SK-N-SH (cell line): ENCODE results near the gene EFS. TPM values are rescaled to one million over a fixed set of nuclear protein-coding genes. Genes with fewer than 3 reads are reported as not detected.

Experiments used
- CTCF ChIA-PET: fragments of 300-600, 350-600 bp; formaldehyde crosslinking; extraction: SDS; loops from one replicate; lab custom pipeline; 2021; lab: Yijun Ruan, JAX
- POLR2A ChIA-PET: fragments of 350-600 bp; sonication (Branson Sonifier 250); formaldehyde crosslinking; extraction: SDS; loops from one replicate; lab custom pipeline; 2020; ENCODE audit warnings: antibody characterized with exemption, inconsistent platforms; lab: Yijun Ruan, JAX
- DNase-seq: peaks from one replicate; pipeline ENCODE4 v3.0.0; 2012
- H2AFZ ChIP-seq: fragments of 200-600 bp; sonication (generic); 2 replicates; pipeline ENCODE4 v1.8.1; 2016; ENCODE audit warnings: antibody characterized with exemption, mild to moderate bottlenecking, low read depth
- H3F3A ChIP-seq: fragments of 200-600 bp; sonication (generic); replicated peaks from 2 replicates; pipeline ENCODE3; 2016; ENCODE audit warnings: antibody characterized with exemption, mild to moderate bottlenecking; ENCODE audit not compliant: insufficient read depth
- H3K27ac ChIP-seq, 2 experiments: fragments of 200-500 bp in 1 of 2; fragments of 200-600 bp in 1 of 2; sonication (Bioruptor generic) in 1 of 2; sonication (generic), shearing (Covaris generic) in 1 of 2; 2 replicates each; pipeline versions ENCODE4 v1.5.1 to v1.6.1; 2014 to 2016; ENCODE audit warnings: low read depth in 2 of 2, inconsistent platforms in 1 of 2, low read length in 1 of 2, mild to moderate bottlenecking in 1 of 2, mixed read lengths in 1 of 2
- H3K27me3 ChIP-seq: fragments of 200-600 bp; sonication (generic), shearing (Covaris generic); 2 replicates; pipeline ENCODE4 v1.6.1; 2016; ENCODE audit warnings: mixed run types; ENCODE audit not compliant: insufficient read depth
- H3K36me3 ChIP-seq, 2 experiments: fragments of 200-500 bp in 1 of 2; fragments of 200-600 bp in 1 of 2; sonication (Bioruptor generic) in 1 of 2; sonication (generic) in 1 of 2; replicated peaks in 1 of 2; 2 replicates each; pipeline versions ENCODE3 to v1.5.1; 2014 to 2016; ENCODE audit warnings: low read length in 1 of 2, mild to moderate bottlenecking in 1 of 2; ENCODE audit not compliant: insufficient read depth in 2 of 2, control insufficient read depth in 1 of 2
- H3K4me1 ChIP-seq, 2 experiments: fragments of 200-500 bp in 1 of 2; fragments of 200-600 bp in 1 of 2; sonication (Bioruptor generic) in 1 of 2; sonication (generic), shearing (Covaris generic) in 1 of 2; 2 replicates each; pipeline versions ENCODE4 v1.5.1 to v1.6.1; 2014 to 2016; ENCODE audit warnings: low read depth in 1 of 2, low read length in 1 of 2, mixed run types in 1 of 2; ENCODE audit not compliant: insufficient read depth in 2 of 2, control insufficient read depth in 1 of 2
- H3K4me2 ChIP-seq: fragments of 200-600 bp; sonication (generic), shearing (Covaris generic); 2 replicates; pipeline ENCODE4 v1.6.1; 2017; ENCODE audit warnings: mixed run types
- H3K4me3 ChIP-seq, 2 experiments: fragments of 200-500 bp in 1 of 2; fragments of 200-600 bp in 1 of 2; sonication (Bioruptor generic) in 1 of 2; sonication (generic), shearing (Covaris generic) in 1 of 2; 2 replicates each; pipeline versions ENCODE4 v1.5.1 to v1.8.1; 2014 to 2016; ENCODE audit warnings: low read depth in 2 of 2, inconsistent platforms in 1 of 2, low read length in 1 of 2, mild to moderate bottlenecking in 1 of 2, mixed read lengths in 1 of 2, moderate library complexity in 1 of 2
- H3K79me2 ChIP-seq: fragments of 200-600 bp; sonication (generic); 2 replicates; pipeline ENCODE4 v1.8.1; 2017; ENCODE audit warnings: mild to moderate bottlenecking; ENCODE audit not compliant: insufficient read depth
- H3K9ac ChIP-seq: fragments of 200-600 bp; sonication (generic); 2 replicates; pipeline ENCODE4 v1.6.1; 2017; ENCODE audit warnings: mixed run types
- H3K9me2 ChIP-seq: fragments of 200-600 bp; sonication (generic); 2 replicates; pipeline ENCODE4 v1.6.1; 2017; ENCODE audit warnings: mixed run types
- H3K9me3 ChIP-seq: fragments of 200-600 bp; sonication (generic); 2 replicates; pipeline ENCODE4 v1.6.1; 2017; ENCODE audit warnings: mixed run types, mild to moderate bottlenecking, moderate library complexity
- H4K20me1 ChIP-seq: fragments of 200-600 bp; sonication (generic); 2 replicates; pipeline ENCODE4 v1.6.1; 2017; ENCODE audit warnings: mild to moderate bottlenecking, mixed run types; ENCODE audit not compliant: insufficient read depth
- CHD2 ChIP-seq: fragments of 150-350 bp; IDR thresholded peaks from 2 replicates; pipeline ENCODE4 v1.6.1; 2018; ENCODE audit warnings: low read length; ENCODE audit not compliant: partially characterized antibody
- CTCF ChIP-seq: fragments of 200-600 bp; sonication (generic); IDR thresholded peaks from 2 replicates; pipeline ENCODE4 v1.6.1; 2017; ENCODE audit warnings: antibody characterized with exemption, mild to moderate bottlenecking, moderate library complexity
- EP300 ChIP-seq, 2 experiments: IDR thresholded peaks; 2 replicates each; pipeline versions ENCODE4 v1.4.0 to v1.6.1; 2012; ENCODE audit warnings: borderline replicate concordance in 1 of 2, low read depth in 1 of 2, low read length in 1 of 2
- EZH2phosphoT487 ChIP-seq: fragments of 200-600 bp; sonication (generic); IDR thresholded peaks from 2 replicates; pipeline ENCODE4 v1.6.1; 2017; ENCODE audit warnings: low read depth, mixed run types, mild to moderate bottlenecking, antibody characterized with exemption, moderate library complexity, borderline replicate concordance
- FOSL2 ChIP-seq: IDR thresholded peaks from 2 replicates; pipeline ENCODE4 v1.4.0; 2012; ENCODE audit warnings: low read depth, mild to moderate bottlenecking, moderate library complexity, borderline replicate concordance
- GATA2 ChIP-seq: sonication (generic); formaldehyde crosslinking; IDR thresholded peaks from 2 replicates; pipeline ENCODE4 v1.5.0; 2020; ENCODE audit warnings: mild to moderate bottlenecking, missing genetic modification reagents
- IRF3 ChIP-seq: fragments of 150-350 bp; IDR thresholded peaks from 2 replicates; pipeline ENCODE4 v1.6.1; 2016; ENCODE audit warnings: mild to moderate bottlenecking, low read depth, low read length
- MEF2A ChIP-seq: IDR thresholded peaks from 2 replicates; pipeline ENCODE4 v1.4.0; 2012; ENCODE audit warnings: low read depth, borderline replicate concordance
- NFIC ChIP-seq: IDR thresholded peaks from 2 replicates; pipeline ENCODE4 v1.4.0; 2012; ENCODE audit warnings: borderline replicate concordance
- PBX3 ChIP-seq: IDR thresholded peaks from 2 replicates; pipeline ENCODE4; 2012
- POLR2AphosphoS5 ChIP-seq: IDR thresholded peaks from 2 replicates; pipeline ENCODE4 v1.6.1; 2012; ENCODE audit warnings: low read depth, low read length
- RAD21 ChIP-seq: IDR thresholded peaks from 2 replicates; pipeline ENCODE4 v1.6.1; 2012; ENCODE audit warnings: mild to moderate bottlenecking, low read length
- RCOR1 ChIP-seq: fragments of 150-350 bp; IDR thresholded peaks from 2 replicates; pipeline ENCODE4 v1.6.1; 2017; ENCODE audit warnings: antibody characterized with exemption, low read length
- RFX5 ChIP-seq: IDR thresholded peaks from 2 replicates; pipeline ENCODE4 v1.6.1; 2012; ENCODE audit warnings: mild to moderate bottlenecking, improper control_type of control experiment, low read length
- SMC3 ChIP-seq: IDR thresholded peaks from 2 replicates; pipeline ENCODE4 v1.6.1; 2012; ENCODE audit warnings: low read depth, low read length, improper control_type of control experiment
- TAF1 ChIP-seq: IDR thresholded peaks from 2 replicates; pipeline ENCODE4 v1.6.1; 2012; ENCODE audit warnings: low read depth, mild to moderate bottlenecking, low read length, moderate library complexity, borderline replicate concordance
- USF1 ChIP-seq: IDR thresholded peaks from 2 replicates; pipeline ENCODE4 v1.4.0; 2012; ENCODE audit warnings: low read depth, borderline replicate concordance
- USF2 ChIP-seq: fragments of 150-350 bp; IDR thresholded peaks from 2 replicates; pipeline ENCODE4 v1.6.1; 2017; ENCODE audit warnings: antibody characterized with exemption, low read length, low read depth, borderline replicate concordance
- YY1 ChIP-seq: IDR thresholded peaks from 2 replicates; pipeline ENCODE4 v1.4.0; 2012; ENCODE audit warnings: low read depth, mild to moderate bottlenecking
- WGBS: methylation state at CpG from one replicate; pipeline ENCODE4 v1.1.6; 2017; ENCODE audit warnings: low lambda C conversion rate; 5-methylcytosine and 5-hydroxymethylcytosine counted together
- polyA plus RNA-seq, 3 experiments: library from polyadenylated mRNA; depleted of rRNA; stranded (reverse); fragments of >200 nt; gene quantifications; 2 replicates each; pipeline ENCODE4 v1.2.3, GENCODE V29; 2012

Gene EFS
- polyA plus RNA-seq, 1 of the 3 experiments (the other 2 are of a cell fraction): 4.4 TPM

- no peak for TF ChIP-seq IRF3
- TF ChIP-seq, all 33 proteins: peak for 0
Observed at GRCh38 chr14:23403908-23404307, 38.9 kb upstream of the EFS start (continued).

GRCh38 chr14:23403139-23403438 lies 38.1 kb upstream of the EFS start:
- CTCF ChIA-PET: interaction anchor here (1.5 kb wide), 1 partner anchor 9 kb away, joined by 4 read pairs; no protein-coding TSS in a partner anchor
- Histone ChIP-seq H3K36me3 (no peaks in the 10 kb centered on the region), H3F3A (no peaks in the 10 kb centered on the region), H3K4me2 (no peak overlapping the region), H3K79me2 (no peaks in the 10 kb centered on the region), H4K20me1 (no peaks in the 10 kb centered on the region), H3K9me2 (no peaks in the 10 kb centered on the region), H3K27me3 (peaks cover 27% of the 10 kb centered on the region), H3K4me1 (no peaks in the 10 kb centered on the region; a peak in 1 of 4 replicates), H3K9ac (no peak overlapping the region), H3K4me3 (no peak overlapping the region), H2AFZ (no peak overlapping the region), H3K9me3 (no peaks in the 10 kb centered on the region), H3K27ac (no peak overlapping the region)
- TF ChIP-seq SMC3 (no peak), CHD2 (no peak), YY1 (no peak)
- DNase-seq: no peak
- POLR2A ChIA-PET: no interaction called here
- 52% methylated on average over 7 of the region's 7 CpGs for WGBS

- H3K9me2 ChIP-seq: no peaks in the 10 kb centered on the region
- H3K9me3 ChIP-seq: no peaks in the 10 kb centered on the region
- 31% methylated on average over 16 of the region's 25 CpGs for WGBS
- H3K27me3 ChIP-seq: peaks cover 23% of the 10 kb centered on the region
- no peaks in the 10 kb centered on the region for H3K36me3 ChIP-seq
- H4K20me1 ChIP-seq: no peaks in the 10 kb centered on the region
- no peak overlapping the region for H3K4me2 ChIP-seq
- no peaks in the 10 kb centered on the region for H3F3A ChIP-seq
- ChIA-PET POLR2A (no interaction called here), CTCF (interaction anchor here (0.7 to 1.5 kb wide), 2 partner anchors 9 to 22 kb away, joined by 3 to 4 read pairs; no protein-coding TSS in a partner anchor)
- H3K4me3 ChIP-seq: no peak overlapping the region
- no peaks in the 10 kb centered on the region; a peak in 1 of 4 replicates for H3K4me1 ChIP-seq
- DNase-seq: no peak
- H3K27ac ChIP-seq: no peak overlapping the region
- H3K9ac ChIP-seq: no peak overlapping the region
- no peaks in the 10 kb centered on the region for H3K79me2 ChIP-seq
- no peak overlapping the region; the same call in 1 of the 2 replicates for H2AFZ ChIP-seq
- TF ChIP-seq RFX5 (no peak), GATA2 (CRISPR knock-in tag) (no peak), PBX3 (no peak), USF1 (no peak), USF2 (no peak), POLR2AphosphoS5 (no peak), RCOR1 (no peak), RAD21 (no peak), NFIC (no peak), MEF2A (no peak), TAF1 (no peak), FOSL2 (no peak), YY1 (no peak), SMC3 (no peak), EP300 (IDR thresholded peaks at IDR 0.05; ENCODE audit: borderline replicate concordance in 1 of 2, low read depth in 1 of 2, low read length in 1 of 2) (no peak), EZH2phosphoT487 (no peak), CTCF (no peak)
Observed at GRCh38 chr14:23402296-23403138, 37.5 kb upstream of the EFS start.
